22Rv1 (cell line): ENCODE measurements around the gene MAP1S.
A peak's percentile ranks its signal among the peaks of the same experiment; 100 is the strongest.
"Not testable (repeated sequence)": the region's sequence is repeated elsewhere in the genome, so short reads cannot be mapped to it uniquely, and the experiment has no call there.

Experiments used
- H3K27ac ChIP-seq: fragments of 450-650 bp; 2 replicates; pipeline ENCODE4 v1.5.1; 2017
- ZFX ChIP-seq: fragments of 450-650 bp; IDR thresholded peaks from 2 replicates; pipeline ENCODE4 v1.6.1; 2017; ENCODE audit warnings: antibody characterized with exemption, borderline replicate concordance
- TF ChIP-seq, protein P1 (sequence below): fragments of 450-650 bp; IDR thresholded peaks from 2 replicates; pipeline ENCODE4 v1.5.1; 2017; ENCODE audit warnings: mild to moderate bottlenecking

Gene MAP1S

GRCh38 chr19:17770613-17771012 lies 51.3 kb downstream of the MAP1S start:
- H3K27ac ChIP-seq = no peak overlapping the region
- TF ChIP-seq, protein P1, sequence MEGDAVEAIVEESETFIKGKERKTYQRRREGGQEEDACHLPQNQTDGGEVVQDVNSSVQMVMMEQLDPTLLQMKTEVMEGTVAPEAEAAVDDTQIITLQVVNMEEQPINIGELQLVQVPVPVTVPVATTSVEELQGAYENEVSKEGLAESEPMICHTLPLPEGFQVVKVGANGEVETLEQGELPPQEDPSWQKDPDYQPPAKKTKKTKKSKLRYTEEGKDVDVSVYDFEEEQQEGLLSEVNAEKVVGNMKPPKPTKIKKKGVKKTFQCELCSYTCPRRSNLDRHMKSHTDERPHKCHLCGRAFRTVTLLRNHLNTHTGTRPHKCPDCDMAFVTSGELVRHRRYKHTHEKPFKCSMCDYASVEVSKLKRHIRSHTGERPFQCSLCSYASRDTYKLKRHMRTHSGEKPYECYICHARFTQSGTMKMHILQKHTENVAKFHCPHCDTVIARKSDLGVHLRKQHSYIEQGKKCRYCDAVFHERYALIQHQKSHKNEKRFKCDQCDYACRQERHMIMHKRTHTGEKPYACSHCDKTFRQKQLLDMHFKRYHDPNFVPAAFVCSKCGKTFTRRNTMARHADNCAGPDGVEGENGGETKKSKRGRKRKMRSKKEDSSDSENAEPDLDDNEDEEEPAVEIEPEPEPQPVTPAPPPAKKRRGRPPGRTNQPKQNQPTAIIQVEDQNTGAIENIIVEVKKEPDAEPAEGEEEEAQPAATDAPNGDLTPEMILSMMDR = no peak
- TF ChIP-seq ZFX = no peak

GRCh38 chr19:17772172-17772571 lies 52.9 kb downstream of the MAP1S start:
- TF ChIP-seq, protein P1 = no peak
- no peak for TF ChIP-seq ZFX
- no peak overlapping the region for H3K27ac ChIP-seq

DNA sequence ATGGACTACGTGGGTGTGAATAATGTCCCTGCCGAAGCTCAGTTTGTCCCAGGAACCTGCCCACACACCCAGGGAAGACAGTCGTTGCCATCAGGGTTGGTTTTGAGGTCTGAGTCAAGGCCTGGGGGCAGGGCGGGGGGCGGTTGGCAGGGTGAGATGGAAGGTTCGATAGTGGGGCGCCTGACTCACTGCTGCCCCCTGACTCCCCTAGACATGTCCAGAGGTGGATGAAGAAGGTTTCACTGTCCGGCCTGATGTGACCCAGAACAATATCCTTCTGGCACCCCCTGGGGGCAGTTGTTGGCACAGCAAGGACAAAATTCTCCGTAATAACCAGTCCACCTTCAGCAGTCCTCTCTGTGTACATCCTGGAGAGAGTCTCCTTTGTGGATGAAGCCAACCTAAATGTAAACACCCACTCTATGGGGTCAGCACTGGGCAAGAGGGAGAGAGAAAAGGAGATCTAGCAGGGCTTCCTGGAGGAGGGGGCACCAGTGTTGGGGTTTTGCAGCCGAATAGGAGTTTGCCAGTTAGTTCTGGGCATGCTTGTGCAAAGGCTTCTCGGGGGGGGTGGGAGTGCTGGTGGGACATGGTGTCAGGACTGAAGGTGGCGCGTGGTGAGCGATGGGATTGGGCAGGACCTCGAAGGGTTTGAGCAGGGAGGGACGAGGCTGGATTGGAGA lies 56.1 kb downstream of the MAP1S start:
- H3K27ac ChIP-seq = no peak overlapping the region
- TF ChIP-seq ZFX = no peak
- TF ChIP-seq, protein P1 = peak; percentile 69

DNA sequence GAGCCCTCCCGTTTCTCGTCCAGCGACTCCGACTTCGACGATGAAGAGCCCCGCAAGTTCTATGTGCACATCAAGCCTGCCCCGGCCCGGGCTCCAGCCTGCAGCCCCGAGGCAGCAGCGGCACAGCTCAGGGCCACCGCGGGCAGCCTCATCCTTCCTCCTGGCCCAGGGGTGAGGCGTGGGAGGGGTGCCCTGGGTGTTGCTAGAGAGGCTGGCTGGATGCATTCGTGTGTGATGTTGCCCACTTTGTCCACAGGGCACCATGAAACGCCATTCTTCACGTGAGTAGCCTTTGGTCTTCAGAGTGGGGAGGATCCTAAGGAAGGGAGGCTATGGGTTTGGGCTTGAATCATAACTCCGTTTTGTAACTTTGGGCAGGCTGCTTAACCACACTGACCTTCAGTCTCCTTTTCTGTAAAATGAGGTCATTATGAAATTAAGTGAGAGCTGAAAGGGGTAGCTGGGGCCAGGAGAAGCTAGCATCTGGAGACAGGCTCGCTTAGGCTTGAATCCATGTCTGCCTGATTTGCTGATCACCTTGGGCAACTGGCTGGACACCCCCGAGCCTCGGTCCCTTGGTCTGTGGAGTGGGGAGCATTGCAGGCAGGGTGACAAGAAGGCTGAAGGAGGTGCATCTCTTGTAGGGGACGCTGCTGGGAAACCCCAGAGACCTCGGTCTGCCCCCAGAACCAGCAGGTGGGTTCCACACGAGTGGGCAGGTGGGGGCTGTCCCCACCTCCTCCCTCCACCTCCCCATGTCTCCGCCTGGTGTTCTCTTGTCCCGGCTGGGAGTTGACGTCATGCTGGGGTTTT lies 56.9 kb downstream of the MAP1S start:
- TF ChIP-seq ZFX = no peak
- TF ChIP-seq, protein P1 = no peak
- no peak overlapping the region for H3K27ac ChIP-seq

GRCh38 chr19:17777840-17778239 lies 58.6 kb downstream of the MAP1S start:
- H3K27ac ChIP-seq = not testable (repeated sequence)

DNA sequence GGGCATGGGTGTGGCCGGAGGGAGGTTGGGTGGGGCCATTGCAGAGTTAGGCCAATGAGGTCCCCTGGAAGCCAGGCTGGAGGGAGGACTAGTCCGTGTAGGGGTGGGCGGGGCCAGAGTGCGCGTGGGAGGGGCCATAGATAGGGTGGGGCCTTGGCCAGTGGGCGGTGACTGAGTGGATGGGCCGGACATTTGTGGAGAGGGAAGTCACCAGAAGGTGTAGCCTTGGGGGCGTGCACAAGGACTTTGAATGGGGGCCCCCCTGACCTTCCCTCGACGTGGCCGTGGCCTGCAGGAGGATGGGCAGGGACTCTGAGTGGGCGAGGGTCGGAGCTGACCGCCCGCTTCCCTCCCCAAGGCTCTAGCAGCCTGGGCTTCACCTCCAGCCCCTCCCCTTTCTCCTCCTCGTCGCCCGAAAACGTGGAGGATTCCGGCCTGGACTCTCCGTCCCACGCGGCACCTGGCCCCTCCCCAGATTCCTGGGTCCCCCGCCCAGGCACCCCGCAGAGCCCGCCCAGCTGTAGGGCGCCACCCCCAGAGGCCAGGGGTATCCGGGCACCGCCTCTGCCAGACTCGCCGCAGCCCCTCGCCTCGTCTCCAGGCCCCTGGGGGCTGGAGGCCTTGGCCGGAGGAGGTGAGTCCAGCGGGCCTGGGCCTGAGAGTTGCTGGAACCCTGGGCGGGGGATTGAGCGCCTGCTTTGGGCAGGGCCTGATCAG lies 59.1 kb downstream of the MAP1S start:
- H3K27ac ChIP-seq = peak overlapping the region; percentile 82
- TF ChIP-seq, protein P1 = no peak
- TF ChIP-seq ZFX = no peak

DNA sequence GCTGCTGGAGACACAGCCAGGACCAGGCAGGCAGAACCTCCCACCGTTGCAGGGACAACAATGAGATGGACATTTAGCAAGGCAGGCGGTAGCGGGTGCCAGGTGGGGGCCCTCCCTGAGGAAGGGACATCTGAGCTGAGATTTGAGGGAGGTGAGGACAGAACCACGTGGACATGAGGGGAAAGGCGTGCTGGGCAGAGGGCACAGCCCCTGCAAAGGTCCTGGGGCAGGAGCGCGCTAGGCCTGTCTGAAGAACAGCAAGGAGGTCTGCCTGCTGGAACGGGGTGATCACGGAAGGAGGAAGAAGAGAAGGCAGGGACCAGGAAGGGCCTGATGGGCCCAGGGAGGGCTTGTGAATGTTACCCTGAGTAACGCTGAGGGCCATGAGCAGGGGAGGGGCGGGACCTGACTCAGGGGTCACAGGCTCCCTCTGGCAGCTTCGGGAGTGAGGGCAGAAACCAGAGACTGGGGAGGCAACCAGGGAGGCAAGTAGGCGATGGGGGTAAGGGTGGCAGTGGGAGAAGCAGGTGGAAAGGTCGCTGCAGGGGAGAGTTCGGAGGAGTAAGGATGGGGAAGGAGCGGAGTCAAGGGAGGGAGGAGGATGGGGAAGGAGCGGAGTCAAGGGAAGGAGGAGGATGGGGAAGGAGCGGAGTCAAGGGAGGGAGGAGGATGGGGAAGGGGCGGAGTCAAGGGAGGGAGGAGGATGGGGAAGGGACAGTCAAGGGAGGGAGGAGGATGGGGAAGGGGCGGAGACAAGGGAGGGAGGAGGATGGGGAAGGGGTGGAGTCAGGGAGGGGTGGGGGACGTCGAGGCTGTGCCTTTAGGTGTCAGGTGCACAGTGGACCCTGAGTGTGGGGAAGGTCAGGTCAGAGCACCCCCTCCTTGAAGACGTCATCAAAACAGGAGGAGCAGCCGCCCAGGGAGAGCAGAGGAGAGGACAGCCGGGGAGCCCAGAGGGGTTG lies 60.0 kb downstream of the MAP1S start:
- no peak for TF ChIP-seq ZFX
- TF ChIP-seq, protein P1 = no peak
- peak overlapping the region; percentile 82 for H3K27ac ChIP-seq
